ENCODE data around the gene KIF1B. TPM values are rescaled to one million over a fixed set of nuclear protein-coding genes. Genes with fewer than 3 reads are reported as not detected.

The KIF1B gene
- polyA plus RNA-seq, 2 donors: 9.6 to 13.6 TPM

GRCh38 chr1:10267319-10267718 lies 56.9 kb downstream of the KIF1B start:
- Histone ChIP-seq H3K4me3 (ENCODE audit: low read depth in 1 of 2, low read length in 2 of 2) (no peak overlapping the region), H3K4me1 (ENCODE audit: control insufficient read depth in 2 of 2, insufficient read depth in 2 of 2, low read length in 1 of 2) (no peaks in the 10 kb centered on the region), H3K27ac (ENCODE audit: low read depth in 2 of 2, low read length in 1 of 2) (no peak overlapping the region), H3K9me3 (ENCODE audit: control insufficient read depth in 2 of 2, insufficient read depth in 1 of 2, low read depth in 1 of 2, low read length in 1 of 2) (no peaks in the 10 kb centered on the region), H3K36me3 (ENCODE audit: control insufficient read depth in 2 of 2, insufficient read depth in 2 of 2, low read length in 1 of 2) (no peaks in the 10 kb centered on the region), H3K27me3 (ENCODE audit: control insufficient read depth in 1 of 2, insufficient read depth in 2 of 2, low read length in 2 of 2) (no peaks in the 10 kb centered on the region)
- 91 to 93% methylated on average over 5 of the region's 5 CpGs for WGBS, 2 donors

GRCh38 chr1:10267921-10268320 lies 57.6 kb downstream of the KIF1B start:
- no peak overlapping the region for H3K4me3 ChIP-seq (ENCODE audit: low read depth in 1 of 2, low read length in 2 of 2)
- H3K27me3 ChIP-seq (ENCODE audit: control insufficient read depth in 1 of 2, insufficient read depth in 2 of 2, low read length in 2 of 2): no peaks in the 10 kb centered on the region
- no peaks in the 10 kb centered on the region for H3K4me1 ChIP-seq (ENCODE audit: control insufficient read depth in 2 of 2, insufficient read depth in 2 of 2, low read length in 1 of 2)
- no peak overlapping the region for H3K27ac ChIP-seq (ENCODE audit: low read depth in 2 of 2, low read length in 1 of 2)
- WGBS, 2 donors: 82 to 90% methylated on average over 5 of the region's 5 CpGs
- no peaks in the 10 kb centered on the region for H3K9me3 ChIP-seq (ENCODE audit: control insufficient read depth in 2 of 2, insufficient read depth in 1 of 2, low read depth in 1 of 2, low read length in 1 of 2)
- no peaks in the 10 kb centered on the region for H3K36me3 ChIP-seq (ENCODE audit: control insufficient read depth in 2 of 2, insufficient read depth in 2 of 2, low read length in 1 of 2)

GRCh38 chr1:10271090-10271489 lies 60.7 kb downstream of the KIF1B start:
- Histone ChIP-seq H3K27me3 (ENCODE audit: control insufficient read depth in 1 of 2, insufficient read depth in 2 of 2, low read length in 2 of 2) (no peaks in the 10 kb centered on the region), H3K36me3 (ENCODE audit: control insufficient read depth in 2 of 2, insufficient read depth in 2 of 2, low read length in 1 of 2) (no peaks in the 10 kb centered on the region), H3K9me3 (ENCODE audit: control insufficient read depth in 2 of 2, insufficient read depth in 1 of 2, low read depth in 1 of 2, low read length in 1 of 2) (no peaks in the 10 kb centered on the region), H3K27ac (ENCODE audit: low read depth in 2 of 2, low read length in 1 of 2) (no peak overlapping the region), H3K4me1 (ENCODE audit: control insufficient read depth in 2 of 2, insufficient read depth in 2 of 2, low read length in 1 of 2) (no peaks in the 10 kb centered on the region), H3K4me3 (ENCODE audit: low read depth in 1 of 2, low read length in 2 of 2) (no peak overlapping the region)
- 66 to 88% methylated on average over 2 of the region's 2 CpGs for WGBS, 2 donors

GRCh38 chr1:10271869-10272268 lies 61.5 kb downstream of the KIF1B start:
- no peaks in the 10 kb centered on the region for H3K4me1 ChIP-seq (ENCODE audit: control insufficient read depth in 2 of 2, insufficient read depth in 2 of 2, low read length in 1 of 2)
- H3K4me3 ChIP-seq (ENCODE audit: low read depth in 1 of 2, low read length in 2 of 2): no peak overlapping the region
- no peaks in the 10 kb centered on the region for H3K36me3 ChIP-seq (ENCODE audit: control insufficient read depth in 2 of 2, insufficient read depth in 2 of 2, low read length in 1 of 2)
- H3K27me3 ChIP-seq (ENCODE audit: control insufficient read depth in 1 of 2, insufficient read depth in 2 of 2, low read length in 2 of 2): no peaks in the 10 kb centered on the region
- no peak overlapping the region for H3K27ac ChIP-seq (ENCODE audit: low read depth in 2 of 2, low read length in 1 of 2)
- no peaks in the 10 kb centered on the region for H3K9me3 ChIP-seq (ENCODE audit: control insufficient read depth in 2 of 2, insufficient read depth in 1 of 2, low read depth in 1 of 2, low read length in 1 of 2)
- WGBS, 2 donors: 74 to 96% methylated on average over 2 of the region's 2 CpGs

GRCh38 chr1:10272274-10272673 lies 61.9 kb downstream of the KIF1B start:
- H3K9me3 ChIP-seq (ENCODE audit: control insufficient read depth in 2 of 2, insufficient read depth in 1 of 2, low read depth in 1 of 2, low read length in 1 of 2): no peaks in the 10 kb centered on the region
- H3K4me1 ChIP-seq (ENCODE audit: control insufficient read depth in 2 of 2, insufficient read depth in 2 of 2, low read length in 1 of 2): no peaks in the 10 kb centered on the region
- H3K4me3 ChIP-seq (ENCODE audit: low read depth in 1 of 2, low read length in 2 of 2): no peak overlapping the region
- H3K36me3 ChIP-seq (ENCODE audit: control insufficient read depth in 2 of 2, insufficient read depth in 2 of 2, low read length in 1 of 2): peaks cover 0 to 1% of the 10 kb centered on the region in 2 donors
- 77 to 92% methylated on average over 1 of the region's 1 CpG for WGBS, 2 donors
- H3K27ac ChIP-seq (ENCODE audit: low read depth in 2 of 2, low read length in 1 of 2): no peak overlapping the region
- H3K27me3 ChIP-seq (ENCODE audit: control insufficient read depth in 1 of 2, insufficient read depth in 2 of 2, low read length in 2 of 2): no peaks in the 10 kb centered on the region

- WGBS, 2 donors: 69 to 90% methylated on average over 5 of the region's 5 CpGs
- Histone ChIP-seq H3K36me3 (ENCODE audit: control insufficient read depth in 2 of 2, insufficient read depth in 2 of 2, low read length in 1 of 2) (peaks cover 5 to 6% of the 10 kb centered on the region in 2 donors), H3K27ac (ENCODE audit: low read depth in 2 of 2, low read length in 1 of 2) (no peak overlapping the region)
These were observed 68.5 kb downstream of the KIF1B start for GRCh38 chr1:10278880-10279279.

GRCh38 chr1:10280439-10281350 lies 70.3 kb downstream of the KIF1B start:
- Histone ChIP-seq H3K27ac (ENCODE audit: low read depth in 2 of 2, low read length in 1 of 2) (no peak overlapping the region), H3K9me3 (ENCODE audit: control insufficient read depth in 2 of 2, insufficient read depth in 1 of 2, low read depth in 1 of 2, low read length in 1 of 2) (no peaks in the 10 kb centered on the region), H3K36me3 (ENCODE audit: control insufficient read depth in 2 of 2, insufficient read depth in 2 of 2, low read length in 1 of 2) (peaks cover 5 to 6% of the 10 kb centered on the region in 2 donors), H3K4me3 (ENCODE audit: low read depth in 1 of 2, low read length in 2 of 2) (no peak overlapping the region), H3K27me3 (ENCODE audit: control insufficient read depth in 1 of 2, insufficient read depth in 2 of 2, low read length in 2 of 2) (no peaks in the 10 kb centered on the region), H3K4me1 (ENCODE audit: control insufficient read depth in 2 of 2, insufficient read depth in 2 of 2, low read length in 1 of 2) (no peaks in the 10 kb centered on the region)
- WGBS, 2 donors: 92% methylated on average over 3 of the region's 3 CpGs

More at GRCh38 chr1:10278880-10279279, 68.5 kb downstream of the KIF1B start:
- Histone ChIP-seq H3K4me1 (ENCODE audit: control insufficient read depth in 2 of 2, insufficient read depth in 2 of 2, low read length in 1 of 2) (no peaks in the 10 kb centered on the region), H3K27me3 (ENCODE audit: control insufficient read depth in 1 of 2, insufficient read depth in 2 of 2, low read length in 2 of 2) (no peaks in the 10 kb centered on the region), H3K9me3 (ENCODE audit: control insufficient read depth in 2 of 2, insufficient read depth in 1 of 2, low read depth in 1 of 2, low read length in 1 of 2) (no peaks in the 10 kb centered on the region), H3K4me3 (ENCODE audit: low read depth in 1 of 2, low read length in 2 of 2) (no peak overlapping the region)

- Histone ChIP-seq H3K9me3 (ENCODE audit: control insufficient read depth in 2 of 2, insufficient read depth in 1 of 2, low read depth in 1 of 2, low read length in 1 of 2) (no peaks in the 10 kb centered on the region), H3K36me3 (ENCODE audit: control insufficient read depth in 2 of 2, insufficient read depth in 2 of 2, low read length in 1 of 2) (peaks cover 3 to 5% of the 10 kb centered on the region in 2 donors), H3K27ac (ENCODE audit: low read depth in 2 of 2, low read length in 1 of 2) (no peak overlapping the region), H3K4me3 (ENCODE audit: low read depth in 1 of 2, low read length in 2 of 2) (no peak overlapping the region), H3K4me1 (ENCODE audit: control insufficient read depth in 2 of 2, insufficient read depth in 2 of 2, low read length in 1 of 2) (no peaks in the 10 kb centered on the region), H3K27me3 (ENCODE audit: control insufficient read depth in 1 of 2, insufficient read depth in 2 of 2, low read length in 2 of 2) (no peaks in the 10 kb centered on the region)
- 85 to 87% methylated on average over 3 of the region's 3 CpGs for WGBS, 2 donors
These were observed 73.1 kb downstream of the KIF1B start for GRCh38 chr1:10283318-10283984.

GRCh38 chr1:10286244-10286643 lies 75.9 kb downstream of the KIF1B start:
- Histone ChIP-seq H3K4me3 (ENCODE audit: low read depth in 1 of 2, low read length in 2 of 2) (no peak overlapping the region), H3K27me3 (ENCODE audit: control insufficient read depth in 1 of 2, insufficient read depth in 2 of 2, low read length in 2 of 2) (no peaks in the 10 kb centered on the region), H3K4me1 (ENCODE audit: control insufficient read depth in 2 of 2, insufficient read depth in 2 of 2, low read length in 1 of 2) (no peaks in the 10 kb centered on the region), H3K27ac (ENCODE audit: low read depth in 2 of 2, low read length in 1 of 2) (no peak overlapping the region), H3K9me3 (ENCODE audit: control insufficient read depth in 2 of 2, insufficient read depth in 1 of 2, low read depth in 1 of 2, low read length in 1 of 2) (no peaks in the 10 kb centered on the region), H3K36me3 (ENCODE audit: control insufficient read depth in 2 of 2, insufficient read depth in 2 of 2, low read length in 1 of 2) (peaks cover 0 to 3% of the 10 kb centered on the region in 2 donors)
- 64 to 82% methylated on average over 3 of the region's 3 CpGs for WGBS, 2 donors

Measured in esophagus (tissue), 2 donors.